GM21447 (cell line): ENCODE data around the gene MKRN2OS.
A peak's percentile ranks its signal among the peaks of the same experiment; 100 is the strongest.

Experiments
- ATAC-seq: cut with Tn5 transposase; IDR thresholded peaks from one replicate; pipeline ENCODE4 v1.9.1; 2021; ENCODE audit not compliant: unreplicated experiment

MKRN2OS gene, protein sequence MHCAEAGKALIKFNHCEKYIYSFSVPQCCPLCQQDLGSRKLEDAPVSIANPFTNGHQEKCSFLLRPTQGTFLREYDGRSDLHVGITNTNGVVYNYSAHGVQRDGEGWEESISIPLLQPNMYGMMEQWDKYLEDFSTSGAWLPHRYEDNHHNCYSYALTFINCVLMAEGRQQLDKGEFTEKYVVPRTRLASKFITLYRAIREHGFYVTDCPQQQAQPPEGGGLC

DNA sequence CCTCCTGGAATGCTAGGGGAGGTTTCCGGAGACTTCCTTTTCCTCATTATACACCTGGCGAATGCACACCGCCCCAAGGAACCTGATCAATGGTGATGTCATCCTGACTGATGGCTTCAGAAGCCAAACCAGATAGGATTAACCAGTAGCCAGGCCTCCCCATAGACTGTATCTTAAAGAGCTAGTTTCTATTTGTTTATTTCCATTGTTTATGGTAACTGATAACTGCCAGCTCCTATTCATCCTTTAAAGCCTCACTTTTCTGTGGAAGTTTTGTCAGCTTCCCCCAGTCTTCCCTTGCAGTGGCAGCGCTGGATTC is at the start of gene MKRN2OS:
Gene MKRN2OS, minus strand, starts transcription at position 27 of the 319 bp plus-strand sequence. CDS start 35 bp downstream, outside the sequence.
- no peak for ATAC-seq

DNA sequence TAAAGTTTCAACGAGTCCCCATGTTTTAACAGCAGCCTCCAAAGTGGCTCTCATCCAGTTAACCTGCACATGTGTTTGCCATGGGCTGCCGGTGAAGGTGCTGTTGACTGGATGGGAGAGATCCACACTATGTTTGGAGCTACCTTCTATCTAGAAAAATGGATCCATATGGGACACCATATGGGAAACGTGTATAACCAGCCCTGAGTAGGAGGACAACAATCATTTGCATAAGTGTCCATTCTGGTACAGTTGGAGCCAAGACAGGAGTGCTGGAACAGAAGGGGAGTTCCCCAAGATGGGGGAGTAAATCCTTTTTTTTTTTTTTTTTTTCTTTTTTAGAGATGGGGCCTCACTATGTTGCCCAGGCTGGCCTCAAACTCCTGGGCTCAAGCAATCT is 48.2 kb upstream of the MKRN2OS start:
- no peak for ATAC-seq

DNA sequence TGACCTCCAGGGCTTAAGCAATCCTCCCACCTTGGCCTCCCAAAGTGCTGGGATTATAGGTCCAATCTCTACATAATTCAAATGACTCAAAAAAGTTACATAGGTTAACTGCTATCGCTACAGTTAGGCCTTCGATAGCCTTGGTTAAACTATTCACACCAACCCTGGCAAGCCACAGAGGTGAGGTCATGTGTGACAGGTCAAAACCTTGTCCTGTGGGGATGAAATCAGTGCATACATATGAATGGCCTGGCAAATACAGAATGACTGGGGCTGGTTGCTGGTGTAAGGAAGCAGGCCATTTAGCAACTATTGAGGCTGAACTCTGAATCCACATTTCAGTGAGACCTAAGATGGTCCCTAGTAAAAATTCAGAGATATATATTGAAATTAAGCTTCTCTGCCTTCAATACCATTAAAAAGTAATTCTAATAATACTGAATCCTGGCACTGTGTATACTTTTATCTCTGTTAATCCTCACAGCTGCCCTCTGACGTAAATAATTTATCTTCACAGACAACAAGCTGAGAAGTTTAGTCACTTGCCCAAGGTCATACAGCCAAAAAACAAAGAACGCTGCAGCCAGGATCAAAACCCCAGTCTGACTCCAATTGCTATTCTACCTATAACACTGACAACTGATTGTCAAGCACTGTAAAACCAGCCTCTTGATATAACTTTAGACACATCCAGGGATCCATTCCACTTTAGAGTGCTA is 46.9 kb upstream of the MKRN2OS start:
- no peak for ATAC-seq

DNA sequence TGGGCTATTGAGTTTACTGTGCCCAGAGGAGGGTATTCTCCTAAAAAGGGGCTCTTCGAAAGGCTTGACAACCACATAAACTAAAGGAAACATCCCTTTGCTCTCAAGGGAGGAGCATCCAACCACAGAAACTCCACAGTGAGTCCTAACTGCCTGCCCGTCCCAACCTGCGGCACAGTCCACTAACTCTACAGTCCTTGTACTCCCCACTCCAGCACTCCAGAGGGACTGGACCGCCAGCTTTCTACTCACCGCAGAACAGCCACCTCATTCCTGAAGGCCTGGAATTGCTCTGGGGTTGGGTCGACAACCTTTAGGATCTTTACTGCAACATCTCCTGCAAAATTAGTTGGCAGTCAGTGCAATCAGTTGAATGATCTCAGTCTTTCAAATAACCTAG is 46.2 kb upstream of the MKRN2OS start:
- no peak for ATAC-seq

DNA sequence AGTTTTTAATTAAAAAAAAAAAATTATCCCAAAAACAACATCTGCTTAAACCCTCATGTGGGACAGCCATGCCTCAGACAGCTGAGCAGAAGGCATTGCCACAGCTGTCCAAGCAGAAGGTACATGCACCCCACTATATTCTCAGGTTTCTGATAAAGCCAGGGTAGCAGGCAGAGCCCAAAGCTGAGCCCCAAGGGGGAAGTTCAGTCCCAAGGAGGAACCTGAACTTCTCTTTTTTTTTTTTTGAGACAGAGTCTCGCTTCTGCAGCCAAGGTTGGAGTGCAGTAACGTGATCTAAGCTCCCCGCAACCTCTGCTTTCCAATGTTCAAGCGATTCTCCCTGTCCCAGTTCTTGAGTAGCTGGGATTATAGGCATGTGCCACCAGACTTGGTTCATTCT is 44.8 kb upstream of the MKRN2OS start:
- ATAC-seq, result no peak

DNA sequence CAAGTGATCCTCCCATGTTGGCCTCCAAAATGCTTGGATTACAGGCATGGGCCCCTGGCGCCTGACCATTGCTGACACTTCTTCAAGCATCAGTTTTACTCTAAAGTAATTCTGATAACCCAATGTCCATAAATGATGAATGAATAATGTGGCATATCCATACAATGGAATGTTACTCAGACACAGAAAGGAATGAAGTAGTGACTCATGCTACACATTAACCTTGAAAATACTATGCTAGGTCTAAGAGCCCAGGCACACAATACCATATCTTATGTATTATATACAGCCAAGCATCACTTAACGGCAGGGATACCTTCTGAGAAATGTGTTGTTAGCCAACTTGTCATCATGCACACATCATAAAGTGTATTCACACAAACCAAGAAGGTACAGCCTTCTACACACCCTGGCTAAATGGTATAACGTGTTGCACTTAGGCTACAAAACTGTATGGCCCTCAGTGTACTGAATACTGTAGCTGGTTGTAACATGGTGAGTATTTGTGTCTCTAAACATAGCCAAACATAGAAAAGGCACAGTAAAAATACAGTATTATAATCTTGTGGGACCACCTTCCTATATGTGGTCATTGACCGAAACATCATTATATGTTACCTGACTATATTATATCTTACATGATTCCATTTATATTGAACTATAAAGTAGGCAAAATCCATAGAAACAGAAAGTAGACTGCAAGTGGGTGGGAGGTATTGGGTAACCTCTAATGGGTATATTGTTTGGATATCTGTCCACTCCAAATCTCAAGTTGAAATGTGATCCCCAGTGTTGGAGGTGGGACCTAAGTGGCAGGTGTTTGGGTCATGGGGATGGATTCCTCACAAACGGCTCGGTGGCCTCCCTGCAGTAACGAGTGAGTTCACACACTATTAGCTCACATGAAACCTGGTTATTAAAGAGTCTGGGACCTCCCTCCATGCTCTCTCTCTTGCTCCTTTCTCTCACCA is 43.0 kb upstream of the MKRN2OS start:
- no peak for ATAC-seq

DNA sequence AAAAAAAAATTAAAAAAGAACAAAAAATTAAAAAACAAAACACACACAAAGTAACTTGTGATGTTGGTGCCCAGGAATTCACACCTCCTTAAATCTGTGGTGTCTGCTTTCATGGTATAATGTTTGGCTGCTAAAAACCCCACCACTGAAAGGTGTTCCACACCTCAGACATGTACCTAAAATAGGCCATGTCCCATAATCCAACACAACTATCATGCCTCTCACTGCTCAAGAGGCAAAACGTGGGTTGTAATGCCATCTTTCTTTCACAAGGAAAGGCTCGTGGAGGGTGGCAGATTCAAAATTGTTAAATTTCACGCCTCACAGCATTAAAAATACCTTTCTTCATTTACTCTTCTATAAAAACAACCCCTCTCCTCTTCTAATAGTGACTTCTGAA is 41.1 kb upstream of the MKRN2OS start:
- peak; percentile 16 for ATAC-seq

DNA sequence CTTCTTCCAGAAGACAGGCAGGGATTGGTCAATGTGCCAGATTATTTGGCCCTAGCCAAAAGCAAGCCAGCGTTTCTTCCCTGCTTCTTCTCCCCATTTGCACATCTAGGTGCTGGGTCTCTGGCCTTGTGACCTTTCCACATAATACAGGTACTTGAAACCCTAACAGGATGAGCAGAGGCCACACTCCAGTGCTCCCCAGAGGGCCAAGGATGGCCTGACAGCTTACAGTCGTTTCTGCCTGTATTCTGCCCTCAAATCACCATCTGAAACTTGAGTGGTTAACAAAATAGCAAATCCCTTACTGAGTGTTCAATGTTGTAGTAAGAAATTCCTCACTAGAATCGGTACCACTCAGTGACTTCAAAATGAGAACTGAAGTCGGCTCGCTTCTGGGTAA is 40.7 kb upstream of the MKRN2OS start:
- ATAC-seq, result peak; percentile 72

DNA sequence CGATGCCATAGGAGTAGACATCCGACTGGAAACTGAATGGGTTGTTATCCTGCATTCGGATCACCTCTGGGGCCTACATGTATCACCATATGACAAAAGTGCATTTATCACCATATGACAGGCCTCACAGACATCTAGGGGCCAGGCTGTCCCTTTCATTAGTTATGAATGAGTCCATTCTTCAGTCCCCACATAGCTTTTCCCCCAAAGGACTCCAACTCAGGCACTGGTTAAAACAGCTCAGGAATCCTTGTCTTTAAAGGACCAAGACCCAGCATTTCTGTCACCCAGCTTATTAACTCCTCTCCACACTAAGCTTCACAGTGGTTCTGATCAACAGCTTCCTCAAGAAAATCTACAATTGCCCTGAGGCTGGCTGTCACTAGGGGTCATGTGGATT is 39.9 kb upstream of the MKRN2OS start:
- ATAC-seq, result no peak

DNA sequence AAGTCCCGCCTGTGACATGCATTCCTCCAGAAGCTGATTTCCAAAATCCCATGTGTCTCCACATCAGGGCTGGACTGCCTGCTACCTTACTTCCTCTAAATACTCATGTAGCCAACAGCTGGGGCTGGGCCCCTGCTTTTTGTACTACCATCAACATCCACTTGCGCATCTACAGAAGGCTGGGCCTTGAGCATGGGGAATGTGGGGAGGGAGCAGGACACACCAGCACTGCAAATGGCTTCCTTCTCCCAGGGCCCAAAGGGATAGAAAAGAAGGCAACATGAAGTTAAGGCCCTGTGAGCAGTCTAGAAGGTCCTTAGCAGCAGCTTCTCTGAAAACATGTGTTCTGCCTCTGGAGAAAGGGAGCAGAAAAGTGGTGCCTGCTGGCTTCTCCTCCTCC is 38.8 kb upstream of the MKRN2OS start:
- ATAC-seq, result no peak

DNA sequence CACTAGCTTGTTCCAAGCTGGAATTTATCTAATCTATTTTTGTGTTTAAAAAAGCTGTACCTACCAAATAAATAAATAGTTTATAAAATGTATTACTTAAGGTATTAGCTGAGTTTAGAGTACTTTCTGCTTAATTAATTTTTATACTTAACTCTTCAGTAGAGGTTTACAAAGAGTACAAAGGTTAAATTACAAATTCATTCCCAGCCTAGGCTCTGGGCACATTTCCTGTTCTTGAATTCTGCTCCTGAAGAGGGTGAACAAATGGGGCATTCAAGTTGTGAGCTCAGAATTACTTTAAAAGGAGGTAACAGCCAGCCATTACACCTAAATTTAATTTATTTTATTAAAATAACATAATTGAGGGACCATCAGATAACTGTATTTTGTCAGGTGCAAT is 38.0 kb upstream of the MKRN2OS start:
- ATAC-seq, result no peak

DNA sequence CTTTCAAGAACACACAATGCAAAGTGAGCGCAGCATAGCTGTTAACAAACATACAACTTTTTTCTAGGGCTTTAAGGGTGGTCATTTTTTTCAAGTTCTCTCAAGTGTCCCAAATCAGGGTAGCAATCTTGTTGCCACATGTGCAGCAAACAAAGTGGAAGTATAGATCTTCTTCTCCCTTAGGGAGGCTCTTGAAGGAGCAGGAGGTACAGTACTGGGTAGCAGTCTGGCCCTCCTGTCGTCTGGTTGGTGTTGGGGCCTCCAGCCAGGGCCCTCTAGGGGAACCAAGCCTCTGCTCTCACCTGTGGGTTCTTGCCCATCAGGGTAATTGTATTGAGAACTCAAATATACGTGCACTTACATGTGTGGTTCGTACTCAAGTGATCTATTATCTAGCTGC is 37.4 kb upstream of the MKRN2OS start:
- no peak for ATAC-seq

DNA sequence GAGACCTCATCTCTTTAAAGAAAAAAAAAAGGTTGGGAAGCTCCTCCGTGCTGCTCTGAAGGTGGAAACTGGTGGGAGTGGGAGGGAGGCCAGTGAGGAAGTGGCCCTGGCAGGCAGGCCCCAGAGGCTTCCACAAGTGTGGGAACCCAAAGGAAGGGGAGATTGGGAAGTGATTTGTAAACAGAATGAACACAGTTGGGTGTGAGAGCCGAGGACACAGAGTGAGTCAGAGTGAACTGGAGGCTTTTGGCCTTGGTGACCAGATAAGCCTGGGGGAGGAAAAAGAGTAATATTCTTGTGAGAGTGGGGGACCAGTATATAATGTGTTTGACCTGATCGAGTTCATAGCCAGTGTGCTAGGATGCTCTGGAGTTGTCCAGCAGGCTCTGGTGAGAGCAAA is 34.6 kb upstream of the MKRN2OS start:
- ATAC-seq, result no peak

DNA sequence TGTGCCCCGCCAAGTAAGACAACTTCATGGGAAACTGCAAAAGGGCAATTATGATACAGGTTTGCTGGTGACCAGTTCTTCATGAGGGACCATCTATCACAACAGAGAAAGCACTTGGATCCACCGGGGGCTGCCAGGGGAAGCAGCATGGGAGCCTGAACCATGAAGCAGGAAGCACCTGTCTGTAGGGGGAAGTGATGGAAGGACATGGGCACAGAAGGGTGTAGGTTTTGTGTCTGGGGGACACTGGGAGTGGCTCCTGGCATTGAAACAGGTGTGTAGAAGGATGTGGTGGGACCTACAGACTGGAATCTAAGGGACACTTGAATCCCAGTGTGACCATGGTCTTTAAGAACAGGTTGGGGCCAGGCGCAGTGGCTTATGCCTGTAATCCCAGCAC is 34.2 kb upstream of the MKRN2OS start:
- no peak for ATAC-seq

DNA sequence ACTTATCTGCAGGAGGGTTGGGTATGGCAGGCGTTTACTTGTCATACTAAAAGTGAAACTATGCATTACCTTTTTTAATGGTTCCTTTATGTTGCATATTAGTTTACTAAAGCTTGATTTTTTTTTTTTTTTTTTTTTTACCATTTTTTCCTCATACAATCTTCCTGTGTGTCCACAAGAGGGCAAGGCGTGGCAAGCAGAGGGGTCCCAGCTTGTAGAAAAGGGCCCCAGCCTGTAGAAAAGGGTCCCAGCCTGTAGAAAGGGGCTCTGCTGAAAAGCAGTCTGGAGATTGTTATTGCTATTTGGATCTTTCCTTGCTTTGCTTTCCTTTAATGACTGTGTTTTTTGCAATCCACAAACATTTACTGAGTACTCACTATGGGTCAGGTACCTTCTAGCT is 33.4 kb upstream of the MKRN2OS start:
- no peak for ATAC-seq

DNA sequence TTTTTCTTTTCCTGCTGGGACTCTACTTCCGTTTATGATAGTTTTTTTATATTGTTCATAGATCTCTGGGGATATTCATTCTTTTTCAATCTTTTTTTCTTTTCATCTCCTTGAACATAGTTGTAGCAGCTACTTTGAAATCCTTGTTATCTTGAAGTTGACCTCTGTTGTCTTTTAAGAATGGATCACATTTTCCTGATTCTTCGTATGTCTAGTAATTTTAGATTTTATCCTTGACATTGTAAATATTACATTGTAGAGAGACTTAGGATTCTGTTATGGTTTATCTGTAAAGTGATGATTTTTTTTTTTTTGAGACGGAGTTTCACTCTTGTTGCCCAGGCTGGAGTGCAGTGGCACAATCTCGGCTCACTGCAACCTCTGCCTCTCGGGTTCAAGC is 32.1 kb upstream of the MKRN2OS start:
- ATAC-seq, result no peak

DNA sequence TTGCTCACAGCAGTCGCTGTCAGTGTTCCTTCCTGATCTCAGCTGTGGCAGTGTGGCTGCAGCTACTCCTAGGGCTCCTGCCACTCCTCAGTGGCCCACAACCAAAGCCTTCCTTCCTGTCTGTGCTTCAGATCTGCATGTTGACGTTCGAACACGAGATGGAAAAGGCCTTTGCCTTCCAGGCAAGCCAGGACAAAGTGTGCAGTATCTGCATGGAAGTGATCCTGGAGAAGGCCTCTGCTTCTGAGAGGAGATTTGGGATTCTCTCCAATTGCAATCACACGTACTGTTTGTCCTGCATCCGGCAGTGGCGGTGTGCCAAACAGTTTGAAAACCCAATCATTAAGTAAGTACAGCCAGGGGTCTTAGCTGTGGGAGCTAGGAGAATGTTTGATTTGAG is 29.4 kb upstream of the MKRN2OS start:
- no peak for ATAC-seq

DNA sequence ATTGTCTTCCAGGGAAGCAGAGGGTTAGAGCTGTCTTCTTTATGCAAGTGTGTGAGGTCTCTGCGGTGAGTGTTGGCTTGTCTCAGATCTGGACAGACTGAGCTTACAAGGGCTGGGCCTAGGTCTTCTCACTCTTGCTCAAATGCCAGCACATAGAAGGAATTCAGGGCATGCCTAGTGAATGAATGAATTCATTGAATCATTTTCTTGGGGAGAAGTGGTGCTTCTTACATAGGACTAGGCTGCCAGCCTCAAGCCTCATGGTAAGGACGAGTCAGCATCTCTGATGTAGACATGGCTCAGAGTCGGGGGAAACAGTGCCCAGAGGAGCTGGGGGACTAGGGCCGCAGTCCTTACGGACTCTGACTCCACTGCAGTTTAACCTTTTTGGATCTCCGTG is 28.8 kb upstream of the MKRN2OS start:
- no peak for ATAC-seq

DNA sequence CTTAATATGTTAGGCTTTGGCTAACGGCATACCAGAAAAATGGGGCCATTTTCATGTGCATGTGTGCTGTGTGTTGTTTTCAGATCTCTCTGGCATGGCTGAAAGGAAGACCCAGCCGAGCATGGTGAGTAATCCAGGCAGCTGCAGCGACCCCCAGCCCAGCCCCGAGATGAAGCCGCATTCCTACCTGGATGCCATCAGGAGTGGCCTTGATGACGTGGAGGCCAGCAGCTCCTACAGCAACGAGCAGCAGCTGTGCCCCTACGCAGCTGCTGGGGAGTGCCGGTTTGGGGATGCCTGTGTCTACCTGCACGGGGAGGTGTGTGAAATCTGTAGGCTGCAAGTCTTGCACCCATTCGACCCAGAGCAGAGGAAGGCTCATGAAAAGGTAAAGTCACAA is 26.7 kb upstream of the MKRN2OS start:
- ATAC-seq, result no peak

DNA sequence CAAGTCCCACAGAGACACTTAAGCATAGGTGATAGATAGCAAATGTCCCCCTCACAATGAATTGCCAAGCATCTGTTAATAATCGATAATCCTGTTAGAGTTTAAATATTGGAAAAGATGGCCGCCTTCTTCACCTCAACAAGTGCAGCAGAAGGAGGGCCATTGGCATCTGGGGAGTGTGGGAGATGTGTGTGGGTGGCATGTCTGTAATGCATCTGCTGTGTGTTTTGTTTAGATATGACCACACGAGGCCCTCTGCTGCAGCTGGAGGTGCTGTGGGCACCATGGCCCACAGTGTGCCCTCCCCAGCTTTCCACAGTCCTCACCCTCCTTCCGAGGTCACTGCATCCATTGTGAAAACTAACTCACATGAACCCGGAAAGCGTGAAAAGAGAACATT is 24.5 kb upstream of the MKRN2OS start:
- ATAC-seq, result no peak

DNA sequence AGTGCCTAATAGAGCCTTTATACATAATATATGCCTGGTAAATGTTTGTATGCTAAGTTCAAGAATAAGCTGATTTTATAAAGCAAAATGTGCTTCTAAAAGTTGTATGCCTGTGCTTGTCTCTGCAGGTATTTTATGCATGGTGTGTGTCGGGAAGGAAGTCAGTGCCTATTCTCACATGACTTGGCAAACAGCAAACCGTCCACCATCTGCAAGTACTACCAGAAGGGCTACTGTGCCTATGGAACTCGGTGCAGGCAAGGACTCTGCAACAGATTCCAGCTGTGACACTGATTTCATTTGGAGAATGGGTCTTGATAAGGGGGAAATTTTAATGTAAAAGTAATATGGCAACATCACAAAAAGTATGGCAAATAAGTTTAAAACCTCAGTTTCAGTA is 23.4 kb upstream of the MKRN2OS start:
- no peak for ATAC-seq

DNA sequence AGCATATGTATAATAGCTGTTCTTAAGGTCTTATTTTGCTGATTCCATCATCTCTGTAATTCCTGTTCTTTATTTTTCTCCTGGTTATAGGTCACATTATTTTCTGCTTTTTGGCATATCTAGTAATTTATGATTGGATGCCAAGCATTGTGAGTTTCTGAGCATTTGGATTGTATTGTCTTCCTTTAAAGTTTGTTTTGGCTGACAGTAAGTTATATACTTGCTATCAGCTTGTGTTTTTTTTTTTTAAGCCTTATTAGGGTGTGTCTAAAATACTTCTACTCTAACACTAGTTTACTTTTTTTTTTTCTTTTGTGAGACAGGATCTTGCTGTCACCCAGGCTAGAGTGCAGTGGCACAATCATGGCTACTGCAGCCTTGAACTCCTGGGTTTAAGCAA is 21.7 kb upstream of the MKRN2OS start:
- no peak for ATAC-seq
